Measurements from ENCODE around the gene AMELY.
"Not testable (repeated sequence)": the region's sequence is repeated elsewhere in the genome, so short reads cannot be mapped to it uniquely, and the experiment has no call there.

Gene AMELY

DNA sequence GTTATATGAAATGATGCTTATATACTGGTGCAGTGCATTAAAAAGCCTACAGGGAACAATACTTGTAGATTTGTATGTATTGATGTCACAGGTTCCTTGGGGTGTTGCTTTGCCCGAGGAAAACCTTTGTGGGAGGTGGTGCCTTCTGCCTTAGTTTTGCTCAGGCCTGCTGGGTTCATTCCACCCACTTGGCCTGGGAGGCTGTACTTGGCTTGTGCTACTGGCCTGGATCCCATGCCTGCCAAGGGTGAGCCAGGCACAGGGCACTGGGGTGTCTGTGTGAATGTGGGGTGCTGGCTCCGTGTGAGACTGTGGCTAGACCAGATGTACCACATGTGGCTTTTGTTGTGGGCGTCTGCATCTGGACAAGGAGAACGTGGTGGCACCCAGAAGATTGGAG lies 16.7 kb upstream of the AMELY start:
- DNase-seq (ENCODE audit: low spot score) = no peak
- TF ChIP-seq, protein P1, sequence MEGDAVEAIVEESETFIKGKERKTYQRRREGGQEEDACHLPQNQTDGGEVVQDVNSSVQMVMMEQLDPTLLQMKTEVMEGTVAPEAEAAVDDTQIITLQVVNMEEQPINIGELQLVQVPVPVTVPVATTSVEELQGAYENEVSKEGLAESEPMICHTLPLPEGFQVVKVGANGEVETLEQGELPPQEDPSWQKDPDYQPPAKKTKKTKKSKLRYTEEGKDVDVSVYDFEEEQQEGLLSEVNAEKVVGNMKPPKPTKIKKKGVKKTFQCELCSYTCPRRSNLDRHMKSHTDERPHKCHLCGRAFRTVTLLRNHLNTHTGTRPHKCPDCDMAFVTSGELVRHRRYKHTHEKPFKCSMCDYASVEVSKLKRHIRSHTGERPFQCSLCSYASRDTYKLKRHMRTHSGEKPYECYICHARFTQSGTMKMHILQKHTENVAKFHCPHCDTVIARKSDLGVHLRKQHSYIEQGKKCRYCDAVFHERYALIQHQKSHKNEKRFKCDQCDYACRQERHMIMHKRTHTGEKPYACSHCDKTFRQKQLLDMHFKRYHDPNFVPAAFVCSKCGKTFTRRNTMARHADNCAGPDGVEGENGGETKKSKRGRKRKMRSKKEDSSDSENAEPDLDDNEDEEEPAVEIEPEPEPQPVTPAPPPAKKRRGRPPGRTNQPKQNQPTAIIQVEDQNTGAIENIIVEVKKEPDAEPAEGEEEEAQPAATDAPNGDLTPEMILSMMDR (IDR thresholded peaks at IDR 0.05; ENCODE audit: extremely low read depth, missing control alignments) = no peak

DNA sequence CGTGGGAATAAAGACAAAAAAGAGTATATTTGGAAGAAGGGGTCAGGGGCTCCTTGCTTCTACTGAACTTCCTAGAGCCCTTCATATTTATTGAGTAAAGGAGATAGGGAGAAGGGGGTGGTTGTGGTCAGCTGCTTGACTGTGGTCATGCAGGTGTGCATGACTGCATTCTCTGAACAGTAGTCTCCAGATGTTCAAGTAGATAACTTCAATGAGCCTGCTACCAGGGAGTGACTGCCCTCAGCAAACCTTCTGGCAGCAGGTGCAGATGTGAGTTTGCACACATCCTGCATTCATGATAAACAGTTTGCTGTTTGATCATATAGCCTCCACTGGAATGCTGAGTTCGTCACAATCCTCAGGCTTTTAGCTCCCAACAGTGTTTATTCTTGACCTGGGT lies 9.5 kb upstream of the AMELY start:
- TF ChIP-seq, protein P1 (IDR thresholded peaks at IDR 0.05; ENCODE audit: extremely low read depth, missing control alignments) = no peak
- no peak for DNase-seq (ENCODE audit: low spot score)

DNA sequence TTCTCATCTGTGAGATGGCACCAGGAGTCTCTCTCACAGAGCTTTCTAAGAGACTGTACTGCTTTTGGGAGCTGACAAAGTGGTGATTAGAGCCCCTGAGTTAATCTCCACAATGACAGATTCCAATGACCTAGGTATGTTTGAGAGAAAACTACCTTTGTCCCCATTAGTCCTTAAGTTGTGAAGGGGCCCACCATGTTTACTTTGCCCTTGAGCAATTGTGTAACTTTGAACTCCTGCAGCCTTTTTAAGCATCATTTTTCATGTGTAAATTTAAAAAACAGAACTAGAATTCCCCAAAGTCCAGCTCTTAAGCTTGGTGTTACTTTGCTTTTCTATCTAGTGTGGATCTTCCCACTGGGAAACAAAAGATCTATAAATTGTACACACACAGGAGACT lies 1.8 kb upstream of the AMELY start:
- no peak for DNase-seq (ENCODE audit: low spot score)
- TF ChIP-seq, protein P1 (IDR thresholded peaks at IDR 0.05; ENCODE audit: extremely low read depth, missing control alignments) = no peak

DNA sequence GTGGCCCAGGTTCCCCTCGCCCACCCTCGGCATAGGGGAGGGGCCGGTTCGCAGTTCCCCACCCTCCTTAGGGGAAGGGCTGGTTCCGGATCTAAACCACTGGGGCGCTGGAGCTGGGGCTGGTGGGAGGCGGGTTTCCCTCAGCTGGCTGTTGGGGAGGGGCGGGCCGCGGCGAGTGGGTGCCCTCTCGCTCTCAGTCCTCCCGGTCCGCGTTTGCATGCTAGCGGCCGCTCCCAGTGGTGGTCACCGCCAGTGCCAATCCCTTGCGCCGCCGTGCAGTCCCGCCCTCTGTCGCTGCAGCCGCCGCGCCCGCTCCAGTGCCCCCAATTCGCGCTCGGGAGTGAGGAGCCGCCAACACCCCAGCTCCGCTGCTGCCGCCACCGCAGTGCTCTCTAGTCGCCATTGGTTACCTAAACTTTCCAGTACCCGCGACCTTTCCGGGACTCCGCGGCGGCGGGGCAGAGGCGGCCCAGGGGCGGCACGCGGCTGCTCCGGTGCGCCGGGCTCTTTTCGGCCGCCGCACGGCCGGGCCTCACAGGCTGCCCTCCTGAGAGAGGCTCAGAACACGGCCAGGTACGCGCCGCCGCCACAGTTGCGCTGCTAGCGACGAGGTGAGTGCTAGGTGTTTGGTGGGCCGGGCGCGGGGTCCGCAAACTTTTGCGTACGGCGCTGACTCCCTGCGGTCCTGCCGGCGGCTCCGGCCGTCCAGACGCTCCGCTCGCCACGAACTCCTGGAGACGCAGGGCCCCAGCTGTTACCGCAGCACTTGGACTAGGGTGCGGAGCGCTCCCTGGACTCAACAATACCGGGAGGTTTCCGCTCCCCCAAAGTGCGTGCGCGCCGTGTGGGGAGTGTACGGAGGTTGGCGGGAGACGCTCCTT lies 940 bp downstream of the AMELY start, which contains the start of gene TBL1Y:
Gene TBL1Y (plus strand): TSS at position 326 of the 881 bp plus-strand sequence. CDS start 114,388 bp downstream, outside the sequence.
- no peak for DNase-seq (ENCODE audit: low spot score)
- TF ChIP-seq, protein P1 (IDR thresholded peaks at IDR 0.05; ENCODE audit: extremely low read depth, missing control alignments) = no peak

DNA sequence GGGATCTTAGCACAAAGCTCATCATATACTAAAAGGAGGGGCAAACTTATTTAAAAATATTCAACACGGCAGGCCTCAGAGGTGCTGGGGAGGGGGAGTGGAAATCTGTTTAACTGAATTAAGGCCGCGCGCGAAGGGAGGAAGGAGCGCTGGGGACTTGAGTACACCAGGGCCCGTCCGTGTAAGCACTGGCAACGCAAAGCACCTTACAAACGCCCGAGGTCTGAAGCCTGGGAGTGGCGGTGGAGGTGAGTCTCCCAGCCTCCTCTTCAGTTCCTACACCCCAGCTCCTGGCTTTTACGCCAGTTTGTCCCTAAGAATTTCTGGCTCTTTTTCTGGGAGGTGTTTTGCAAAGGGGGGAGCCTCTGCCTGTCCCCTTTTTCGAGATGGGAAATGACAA lies 1.7 kb downstream of the AMELY start:
- TF ChIP-seq, protein P1 (IDR thresholded peaks at IDR 0.05; ENCODE audit: extremely low read depth, missing control alignments) = no peak
- DNase-seq (ENCODE audit: low spot score) = no peak

DNA sequence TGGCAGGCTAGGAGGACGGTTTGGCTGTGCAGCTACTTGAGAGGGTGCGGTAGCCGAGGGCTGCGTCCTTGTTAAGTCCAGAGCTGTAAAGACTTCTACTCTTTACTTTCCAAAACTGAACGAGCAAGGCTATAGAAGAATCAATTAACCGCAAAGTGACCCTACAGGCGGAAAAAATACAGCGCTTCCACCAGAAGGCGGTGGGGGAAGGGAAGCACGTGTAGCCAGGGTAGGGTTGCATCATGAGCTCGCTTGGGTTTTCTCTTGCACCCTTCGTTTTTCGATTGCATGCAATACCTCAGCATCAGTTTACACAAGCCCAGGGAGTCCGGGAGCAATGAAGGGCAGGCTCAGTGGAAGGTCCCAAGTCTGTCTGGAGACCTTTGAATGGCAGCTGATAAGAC lies 2.4 kb downstream of the AMELY start:
- no peak for DNase-seq (ENCODE audit: low spot score)
- TF ChIP-seq, protein P1 (IDR thresholded peaks at IDR 0.05; ENCODE audit: extremely low read depth, missing control alignments) = no peak

DNA sequence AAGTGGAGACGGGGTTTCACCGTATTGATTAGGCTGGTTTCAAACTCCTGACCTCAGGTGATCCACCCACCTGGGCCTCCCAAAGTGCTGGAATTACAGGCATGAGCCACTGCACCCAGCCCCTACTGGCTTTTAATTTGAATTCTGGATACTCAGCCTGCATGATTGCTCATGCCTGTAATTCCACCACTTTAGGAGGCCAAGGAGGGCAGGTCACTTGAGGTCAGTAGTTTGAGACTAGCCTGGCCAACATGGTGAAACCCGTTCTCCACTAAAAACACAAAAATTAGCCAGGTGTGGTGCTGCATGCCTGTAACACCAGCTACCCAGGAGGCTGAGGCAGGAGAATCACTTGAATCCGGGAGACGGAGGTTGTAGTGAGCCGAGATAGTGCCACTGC lies 3.5 kb downstream of the AMELY start:
- not testable (repeated sequence) for DNase-seq (ENCODE audit: low spot score)

DNA sequence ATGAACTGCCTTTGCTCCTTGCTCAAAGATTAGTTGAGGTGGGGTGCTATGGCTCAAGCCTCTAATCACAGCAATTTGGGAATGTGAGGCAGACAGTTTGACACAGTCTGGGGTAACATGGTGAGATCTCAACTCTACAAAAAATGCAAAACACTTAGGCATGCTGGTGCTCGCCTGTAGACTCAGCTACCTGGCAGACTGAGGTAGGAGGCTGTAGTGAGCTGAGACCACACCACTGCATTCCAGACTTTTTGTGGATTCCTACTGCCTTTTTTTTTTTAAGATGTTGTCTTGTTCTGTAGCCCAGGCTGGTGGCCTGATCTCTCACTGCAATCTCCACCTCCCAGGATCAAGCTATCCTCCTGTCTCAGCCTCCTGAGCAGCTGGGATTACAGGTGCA lies 4.0 kb downstream of the AMELY start:
- DNase-seq (ENCODE audit: low spot score) = no peak
- TF ChIP-seq, protein P1 (IDR thresholded peaks at IDR 0.05; ENCODE audit: extremely low read depth, missing control alignments) = no peak

DNA sequence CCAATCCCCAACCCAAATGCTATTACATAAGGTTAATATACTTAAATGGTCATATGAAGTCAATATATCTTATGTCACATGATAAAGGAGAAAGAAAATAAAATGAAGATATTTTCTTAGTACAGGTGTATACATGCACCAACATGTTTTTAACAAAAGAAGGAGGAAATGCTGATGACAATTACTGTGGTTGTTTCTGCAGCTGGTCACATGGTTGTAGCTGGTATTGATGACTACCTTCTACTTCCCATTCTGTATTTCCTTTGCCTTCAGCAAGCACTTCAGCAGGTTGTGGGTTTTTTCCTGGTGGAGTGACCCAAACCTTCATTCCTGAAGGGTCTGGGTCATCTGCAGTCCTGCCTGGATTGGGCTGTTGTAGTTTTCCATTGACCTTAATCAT lies 9.4 kb downstream of the AMELY start:
- not testable (repeated sequence) for DNase-seq (ENCODE audit: low spot score)
